ENCODE measurements around the gene CDK5.

Gene CDK5

GRCh38 chr7:151074817-151075661, 17.3 kb upstream of the CDK5 start:
- no peak for DNase-seq (ENCODE audit: extremely low read depth in 1 of 2, low read depth in 1 of 2)

DNA sequence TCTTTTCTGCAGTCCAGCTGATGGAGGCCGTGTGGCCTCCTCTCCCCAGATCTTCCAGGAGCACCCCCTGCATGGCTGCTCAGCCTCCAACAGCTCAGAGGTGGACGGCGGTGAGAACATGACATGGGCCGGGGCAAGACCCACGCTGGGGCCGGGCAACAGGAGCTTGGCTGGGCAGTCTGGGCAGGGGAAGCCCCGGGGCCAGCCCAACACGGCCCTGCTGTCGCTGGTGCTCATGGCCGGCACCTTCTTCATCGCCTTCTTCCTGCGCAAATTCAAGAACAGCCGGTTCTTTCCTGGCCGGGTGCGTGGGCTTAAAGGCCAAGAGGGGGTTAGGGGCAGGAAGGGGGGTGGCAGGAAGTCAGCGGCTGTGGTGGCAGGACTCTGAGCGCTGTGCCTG, 16.3 kb upstream of the CDK5 start:
- no peak for DNase-seq (ENCODE audit: extremely low read depth in 1 of 2, low read depth in 1 of 2)

- no peak for DNase-seq (ENCODE audit: extremely low read depth in 1 of 2, low read depth in 1 of 2)
These were observed 13.6 kb upstream of the CDK5 start for GRCh38 chr7:151071032-151071866.

DNA sequence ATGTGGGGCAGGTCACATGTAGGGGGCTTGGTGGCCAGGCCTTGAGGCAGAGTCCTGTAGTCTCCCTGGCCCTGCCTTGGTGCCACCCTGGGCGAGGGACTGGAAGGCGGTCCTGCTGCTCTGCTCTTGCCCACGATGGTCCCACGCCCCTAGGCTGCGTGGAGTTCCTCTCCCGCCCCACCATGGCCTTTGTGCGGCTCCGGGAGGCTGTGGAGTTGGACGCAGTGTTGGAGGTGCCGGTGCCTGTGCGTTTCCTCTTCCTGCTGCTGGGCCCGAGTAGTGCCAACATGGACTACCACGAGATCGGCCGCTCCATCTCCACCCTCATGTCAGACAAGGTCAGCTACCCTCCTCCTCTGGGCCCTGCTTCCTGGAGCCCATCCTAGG, 12.9 kb upstream of the CDK5 start:
- no peak for DNase-seq (ENCODE audit: extremely low read depth in 1 of 2, low read depth in 1 of 2)

- DNase-seq (ENCODE audit: extremely low read depth in 1 of 2, low read depth in 1 of 2): no peak
These were observed 12.3 kb upstream of the CDK5 start for GRCh38 chr7:151069841-151070573.

DNA sequence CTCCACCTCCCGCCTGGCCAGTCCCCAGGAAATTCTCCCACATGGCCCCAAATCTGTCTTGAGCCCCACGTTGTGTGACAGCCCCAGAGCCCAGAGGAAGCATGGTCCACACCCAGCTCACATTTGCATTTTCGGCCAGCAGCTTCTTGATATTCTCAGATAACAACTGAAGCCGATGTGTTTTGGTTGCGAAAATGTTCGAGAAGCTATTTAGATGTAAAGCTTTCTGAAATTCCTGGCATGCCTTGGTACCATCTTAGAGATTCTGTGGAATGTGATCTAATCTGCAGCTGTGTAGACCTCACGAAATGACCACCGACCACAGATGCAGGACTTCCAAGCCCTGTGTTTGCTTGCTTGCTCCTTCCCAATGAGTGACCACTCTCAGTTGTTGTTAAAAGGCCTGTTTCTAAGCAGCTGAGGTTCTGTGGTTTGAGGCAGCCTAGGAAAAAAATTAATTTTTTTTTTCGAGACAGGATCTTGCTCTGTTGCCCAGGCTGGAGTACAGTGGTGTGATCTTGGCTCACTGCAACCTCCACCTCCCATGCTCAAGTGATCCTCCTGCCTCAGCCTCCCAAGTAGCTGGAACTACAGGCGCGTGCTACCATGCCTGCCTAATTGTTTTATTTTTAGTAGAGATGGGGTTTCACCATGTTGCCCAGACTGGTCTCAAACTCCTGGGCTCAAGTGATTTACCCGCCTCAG, 10.5 kb upstream of the CDK5 start:
- no peak for DNase-seq (ENCODE audit: extremely low read depth in 1 of 2, low read depth in 1 of 2)

DNA sequence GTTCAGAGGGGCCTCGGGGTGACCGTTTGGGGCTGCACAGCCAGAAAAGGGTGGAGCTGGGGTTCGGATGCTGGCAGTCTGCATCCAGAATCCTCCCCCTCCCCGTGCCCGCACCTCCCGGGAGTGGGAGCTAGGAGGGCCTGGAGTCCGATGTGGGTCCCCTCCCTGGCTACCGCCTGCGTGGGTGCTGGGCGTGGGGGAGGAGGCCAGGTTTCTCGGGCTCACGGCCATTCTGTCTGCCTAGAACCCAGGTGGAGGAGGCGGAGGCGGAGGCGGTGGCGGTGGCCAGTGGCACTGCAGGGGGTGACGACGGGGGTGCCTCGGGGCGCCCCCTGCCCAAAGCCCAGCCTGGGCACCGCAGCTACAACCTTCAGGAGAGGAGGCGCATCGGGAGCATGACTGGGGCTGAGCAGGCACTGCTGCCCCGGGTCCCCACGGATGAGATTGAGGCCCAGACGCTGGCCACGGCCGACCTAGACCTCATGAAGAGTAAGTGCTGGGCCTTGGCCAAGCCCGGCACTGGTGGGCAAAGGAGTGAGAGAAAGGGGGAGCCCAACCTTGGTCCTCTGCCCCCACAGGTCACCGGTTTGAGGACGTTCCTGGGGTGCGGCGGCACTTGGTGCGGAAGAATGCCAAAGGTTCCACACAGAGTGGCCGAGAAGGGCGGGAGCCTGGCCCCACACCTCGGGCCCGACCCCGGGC, 8.7 kb upstream of the CDK5 start:
- DNase-seq (ENCODE audit: extremely low read depth in 1 of 2, low read depth in 1 of 2): no peak

GRCh38 chr7:151065516-151065915, 7.8 kb upstream of the CDK5 start:
- no peak for DNase-seq (ENCODE audit: extremely low read depth in 1 of 2, low read depth in 1 of 2)

DNA sequence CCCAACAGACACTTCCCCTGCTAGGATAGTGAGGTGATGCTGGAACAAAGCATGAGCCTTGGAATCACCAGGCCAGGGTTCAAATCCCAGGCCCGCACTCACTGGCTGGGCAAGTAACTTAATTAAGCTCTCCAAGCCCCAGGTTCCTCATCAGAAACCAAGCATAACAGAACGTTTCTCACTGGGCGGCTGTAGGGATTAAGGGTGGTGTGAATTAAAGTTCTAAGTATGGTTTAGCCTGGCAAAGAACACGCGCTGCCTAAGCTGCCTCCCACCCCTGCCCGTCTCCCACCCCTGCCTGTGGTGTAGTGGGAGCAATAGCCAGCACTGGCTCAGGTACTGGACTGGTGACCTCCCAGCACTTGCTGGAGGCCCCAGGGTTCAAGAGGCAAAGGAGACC, 7.3 kb upstream of the CDK5 start:
- DNase-seq (ENCODE audit: extremely low read depth in 1 of 2, low read depth in 1 of 2): no peak

GRCh38 chr7:151064454-151064853, 6.8 kb upstream of the CDK5 start:
- DNase-seq (ENCODE audit: extremely low read depth in 1 of 2, low read depth in 1 of 2): no peak

DNA sequence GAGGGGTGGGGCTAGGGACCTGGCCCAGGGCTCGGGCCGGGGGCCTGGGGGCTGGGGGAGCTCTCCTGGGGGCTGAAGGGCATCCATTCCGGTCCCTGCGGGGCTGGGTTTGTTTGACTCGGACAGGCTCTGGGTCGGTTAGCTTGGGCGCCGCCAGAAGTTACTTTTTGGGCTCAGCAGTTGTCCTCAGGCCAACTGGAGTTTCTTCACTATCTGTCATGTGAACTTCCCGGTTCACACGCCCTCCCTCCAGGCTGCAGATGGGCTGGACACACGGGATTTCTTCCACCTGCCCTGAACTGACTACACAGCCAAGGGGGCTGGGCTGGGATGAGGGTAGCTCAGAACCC, 5.5 kb upstream of the CDK5 start:
- DNase-seq (ENCODE audit: extremely low read depth in 1 of 2, low read depth in 1 of 2): no peak

DNA sequence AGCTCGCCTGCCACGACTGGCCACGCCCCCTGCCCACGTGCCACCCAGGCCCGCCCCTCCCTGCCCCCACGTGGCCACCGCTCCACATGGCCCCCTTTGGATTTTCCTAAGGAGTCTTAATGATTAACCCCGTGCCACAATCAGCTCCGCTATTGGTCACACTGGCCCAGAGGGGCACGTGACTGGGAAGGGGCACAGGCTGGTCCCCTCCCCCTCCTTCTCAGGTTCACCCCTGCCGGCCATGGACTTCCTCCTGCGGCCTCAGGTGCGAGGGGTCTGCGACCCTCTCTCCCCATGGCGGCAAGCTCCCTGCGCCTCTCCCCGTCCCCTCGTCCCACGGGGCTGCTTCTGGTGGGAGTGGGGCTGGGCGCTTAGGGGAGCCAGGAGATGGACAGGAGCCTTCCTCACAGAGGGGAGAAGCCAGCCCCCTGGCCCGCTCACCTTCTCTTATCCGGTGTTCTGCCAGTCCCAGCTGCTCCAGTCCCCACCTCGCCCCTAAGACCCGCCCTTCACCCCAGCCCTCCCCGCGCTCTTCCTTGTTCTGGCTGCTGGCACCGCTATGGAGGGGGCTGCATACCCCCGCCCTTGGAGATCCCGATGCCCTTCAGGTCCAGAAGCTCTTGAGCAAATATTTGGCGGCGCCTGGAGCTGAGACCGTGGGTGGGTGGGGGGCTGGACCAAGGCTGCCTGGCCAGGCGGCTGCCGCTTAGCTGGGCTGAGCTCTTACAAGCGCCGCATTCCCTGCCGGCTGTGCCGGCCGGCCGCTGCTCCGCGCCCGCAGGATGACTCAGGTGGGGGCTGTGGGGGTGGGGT, 4.9 kb upstream of the CDK5 start:
- no peak for DNase-seq (ENCODE audit: extremely low read depth in 1 of 2, low read depth in 1 of 2)

DNA sequence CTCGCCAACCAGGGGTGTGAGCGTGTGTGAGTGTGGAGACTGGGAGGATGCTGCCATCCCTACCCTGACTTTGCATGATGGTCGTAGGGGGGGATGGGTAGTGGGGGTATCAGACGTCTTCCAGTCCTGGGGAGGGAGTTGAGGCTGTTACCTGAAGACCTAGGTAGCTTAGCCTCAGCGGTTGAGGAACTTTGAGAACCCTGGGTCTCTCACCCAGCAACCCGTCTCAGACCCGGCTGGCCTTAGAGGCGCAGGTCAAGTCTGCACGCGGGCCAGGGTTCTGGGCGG, 4.4 kb upstream of the CDK5 start:
- no peak for DNase-seq (ENCODE audit: extremely low read depth in 1 of 2, low read depth in 1 of 2)

DNA sequence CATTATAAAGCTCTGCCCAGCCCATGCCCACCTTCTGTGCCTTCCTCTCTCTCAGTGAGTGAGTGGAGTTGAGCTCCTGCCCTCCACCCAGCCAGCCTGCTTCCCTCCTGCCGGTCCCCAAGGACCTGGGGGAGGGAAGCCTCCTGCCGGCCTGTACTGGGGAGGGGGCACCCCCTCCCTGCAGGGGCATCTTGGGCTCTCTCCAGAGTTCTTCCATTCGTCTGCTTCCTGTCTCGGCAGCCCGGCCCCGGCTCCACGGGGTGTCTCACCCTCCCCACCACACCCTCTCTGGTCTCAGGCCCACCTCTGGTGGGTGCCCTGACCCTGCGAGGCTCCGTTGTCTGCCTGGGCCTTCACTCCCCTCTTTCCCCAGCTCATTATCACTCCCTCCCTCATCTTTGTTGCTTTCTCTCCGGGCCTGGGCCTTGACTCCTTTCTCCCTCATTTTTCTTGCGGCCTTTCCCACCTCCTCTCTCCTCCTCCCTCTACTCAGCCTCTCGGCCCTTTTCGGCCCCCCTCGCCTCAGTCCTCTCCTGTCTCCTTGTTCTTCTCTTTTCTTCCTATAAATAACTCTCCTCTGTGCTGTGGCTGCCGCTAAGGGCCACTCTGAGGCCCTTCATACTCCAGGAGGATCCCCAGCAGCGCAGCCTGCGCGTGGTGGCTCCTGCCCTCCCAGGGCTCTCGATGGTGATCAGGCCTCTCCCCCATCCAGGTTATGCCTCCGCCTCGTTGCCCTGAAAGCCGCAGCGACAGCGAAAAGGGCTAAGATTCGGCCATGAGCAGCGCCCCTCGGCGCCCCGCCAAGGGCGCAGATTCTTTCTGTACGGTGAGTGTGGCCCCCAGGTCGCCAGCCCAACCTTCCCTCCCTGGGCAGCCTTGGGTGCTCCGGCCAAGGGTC, 3.8 kb upstream of the CDK5 start:
- no peak for DNase-seq (ENCODE audit: extremely low read depth in 1 of 2, low read depth in 1 of 2)

DNA sequence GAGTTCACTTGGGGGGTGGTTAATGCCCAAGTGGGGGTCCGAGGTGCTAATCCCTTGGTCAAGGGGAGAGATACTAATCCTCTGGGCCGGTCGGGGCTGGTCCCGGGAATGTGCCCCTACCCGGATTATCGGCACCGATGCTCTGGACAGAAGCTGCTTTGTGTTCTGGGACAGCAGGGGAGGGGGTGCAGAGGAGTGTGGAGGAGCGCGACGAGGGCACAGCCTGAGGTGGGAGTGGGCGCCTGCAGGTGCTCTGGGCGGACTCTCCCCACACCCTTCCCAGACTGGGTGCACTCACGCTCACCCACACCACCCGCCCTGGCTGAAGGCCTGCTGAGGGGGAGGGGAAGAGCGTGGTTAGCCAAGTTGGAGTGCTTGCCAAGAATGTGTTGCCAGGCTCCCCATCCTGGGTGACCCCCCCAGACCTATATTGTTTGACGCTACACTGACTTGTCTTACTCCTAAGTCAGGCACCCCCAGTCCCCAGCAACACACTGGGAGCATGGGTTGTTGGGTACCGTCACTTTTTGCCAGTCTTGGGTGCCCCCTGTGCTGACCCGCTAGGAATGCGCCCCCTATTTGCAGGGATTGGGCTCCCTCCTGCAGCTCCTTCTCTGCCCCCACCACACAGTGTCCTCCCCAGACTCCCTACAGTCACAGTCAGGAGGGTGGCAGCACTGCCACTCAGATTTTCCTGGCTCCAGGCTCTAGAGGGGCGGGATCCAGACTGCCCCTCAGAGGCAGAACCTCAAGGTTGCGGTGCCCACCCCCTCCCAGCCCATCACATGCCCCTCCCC, 2.9 kb upstream of the CDK5 start:
- no peak for DNase-seq (ENCODE audit: extremely low read depth in 1 of 2, low read depth in 1 of 2)

DNA sequence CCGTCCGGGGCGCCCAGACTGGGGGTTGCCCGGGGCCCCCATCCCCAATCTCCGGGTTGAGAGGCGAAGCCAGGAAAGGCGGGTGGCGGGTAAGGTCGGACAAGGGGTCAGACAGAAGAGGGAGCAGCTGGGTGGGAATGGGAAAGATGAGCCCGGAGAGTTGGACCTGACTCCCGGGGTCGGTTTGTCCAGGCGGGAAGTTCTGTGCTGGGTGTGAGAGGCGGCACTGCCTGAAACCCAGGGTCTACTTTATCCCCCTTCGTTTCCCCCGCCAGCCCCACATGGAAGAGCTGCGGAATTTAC, 2.4 kb upstream of the CDK5 start:
- DNase-seq (ENCODE audit: extremely low read depth in 1 of 2, low read depth in 1 of 2): no peak

- DNase-seq (ENCODE audit: extremely low read depth in 1 of 2, low read depth in 1 of 2): peak in 1 of 2 donors; percentile 69
These were observed 1.8 kb upstream of the CDK5 start, which contains the start of gene SLC4A2 for GRCh38 chr7:151059367-151060112. SLC4A2 (plus strand) TSS chr7:151059589; CDS start chr7:151061988, 2,399 bp downstream.

All from activated CD8-positive, alpha-beta memory T cell treated with anti-CD3 and anti-CD28 coated beads for 1 hour (primary cell).